H1 (cell line): ENCODE results near the gene MRPL1. TPM values are rescaled to one million over a fixed set of nuclear protein-coding genes. Genes with fewer than 3 reads are reported as not detected.

Experiments used
- CTCF ChIA-PET: fragments of 300-600 bp; sonication (Branson Sonifier 250); formaldehyde crosslinking; loops from one replicate; lab custom pipeline; 2021; ENCODE audit not compliant: partially characterized antibody; lab: Charles Lee
- POLR2A ChIA-PET: fragments of 300-600 bp; sonication (Branson Sonifier 250); formaldehyde crosslinking; loops from one replicate; lab custom pipeline; 2021; ENCODE audit warnings: inconsistent platforms; ENCODE audit not compliant: partially characterized antibody; lab: Charles Lee
- DNase-seq, 2 experiments: peaks; one replicate each; pipeline versions ENCODE4 v3.0.0 to v3.0.0-alpha.2; 2010 to 2022; ENCODE audit warnings: low spot score in 2 of 2, low read depth in 1 of 2, mixed read lengths in 1 of 2
- FAIRE-seq: peaks from 2 replicates; lab custom pipeline; 2011; peaks lifted over from hg19 to GRCh38; lab: Jason Lieb, UNC
- H2AFZ ChIP-seq: 2 replicates; pipeline ENCODE4 v1.8.1; 2012; ENCODE audit warnings: low read length, inconsistent platforms
- H2AK5ac ChIP-seq: 2 replicates; pipeline ENCODE4 v1.6.1; 2013; ENCODE audit warnings: low read depth, low read length
- H2BK120ac ChIP-seq: replicated peaks from 2 replicates; pipeline ENCODE3; 2013; ENCODE audit warnings: low read depth, low read length, inconsistent platforms
- H2BK12ac ChIP-seq: 2 replicates; pipeline ENCODE4 v1.6.1; 2013; ENCODE audit warnings: low read depth, low read length
- H2BK15ac ChIP-seq: 2 replicates; pipeline ENCODE4 v1.6.1; 2013; ENCODE audit warnings: low read length
- H2BK20ac ChIP-seq: 2 replicates; pipeline ENCODE4 v1.6.1; 2013; ENCODE audit warnings: low read length
- H2BK5ac ChIP-seq: 2 replicates; pipeline ENCODE4 v1.6.1; 2013; ENCODE audit warnings: low read depth, low read length
- H3K14ac ChIP-seq: 2 replicates; pipeline ENCODE4 v1.6.1; 2013; ENCODE audit warnings: inconsistent platforms; ENCODE audit not compliant: insufficient read length
- H3K18ac ChIP-seq: 2 replicates; pipeline ENCODE4 v1.6.1; 2013; ENCODE audit warnings: low read length; ENCODE audit errors: extremely low read depth
- H3K23ac ChIP-seq: 2 replicates; pipeline ENCODE4 v1.6.1; 2013; ENCODE audit warnings: inconsistent platforms; ENCODE audit not compliant: insufficient read length
- H3K23me2 ChIP-seq: 2 replicates; pipeline ENCODE4 v1.6.1; 2013; ENCODE audit warnings: low read depth, low read length
- H3K27ac ChIP-seq: 2 replicates; pipeline ENCODE4 v1.6.1; 2011; ENCODE audit warnings: low read depth, low read length, inconsistent platforms
- H3K27me3 ChIP-seq, 4 experiments: replicated peaks in 1 of 4; 1 replicate in 1 of 4; 2 replicates in 3 of 4; pipeline versions ENCODE4 v1.6.1 to v1.8.1; 2011 to 2013; ENCODE audit warnings: low read length in 3 of 4, mild to moderate bottlenecking in 3 of 4, inconsistent platforms in 2 of 4, mixed read lengths in 2 of 4, moderate library complexity in 1 of 4; ENCODE audit not compliant: control insufficient read depth in 3 of 4, insufficient read depth in 3 of 4; ENCODE audit errors: extremely low read depth in 1 of 4
- H3K36me3 ChIP-seq, 4 experiments: 2 replicates each; pipeline versions ENCODE4 v1.6.1 to v1.8.1; 2011 to 2013; ENCODE audit warnings: mild to moderate bottlenecking in 4 of 4, low read length in 3 of 4, moderate library complexity in 2 of 4, control low read depth in 1 of 4, inconsistent platforms in 1 of 4; ENCODE audit not compliant: insufficient read depth in 4 of 4, control insufficient read depth in 2 of 4
- H3K4ac ChIP-seq: replicated peaks from 2 replicates; pipeline ENCODE3; 2013; ENCODE audit warnings: low read length, low read depth, mixed read lengths, inconsistent platforms; ENCODE audit not compliant: insufficient read length
- H3K4me1 ChIP-seq, 4 experiments: replicated peaks in 1 of 4; 1 replicate in 1 of 4; 2 replicates in 3 of 4; pipeline versions ENCODE4 v1.6.1 to v1.8.1; 2011 to 2013; ENCODE audit warnings: low read length in 3 of 4, inconsistent platforms in 2 of 4, mixed read lengths in 1 of 4; ENCODE audit not compliant: insufficient read depth in 4 of 4, control insufficient read depth in 3 of 4
- H3K4me2 ChIP-seq, 2 experiments: 2 replicates each; pipeline versions ENCODE4 v1.6.1 to v1.8.1; 2011 to 2013; ENCODE audit warnings: low read depth in 2 of 2, low read length in 2 of 2, control low read depth in 1 of 2, inconsistent platforms in 1 of 2, mild to moderate bottlenecking in 1 of 2; ENCODE audit not compliant: insufficient read depth in 1 of 2
- H3K4me3 ChIP-seq, 4 experiments: fragments of 200-600, 300-600 bp in 1 of 4; sonication (generic), shearing (Covaris generic), sonication (Bioruptor Twin) in 1 of 4; 2 replicates each; pipeline versions ENCODE4 v1.5.1 to v1.8.1; 2011 to 2016; ENCODE audit warnings: low read length in 4 of 4, low read depth in 3 of 4, control low read depth in 2 of 4, inconsistent platforms in 2 of 4, mild to moderate bottlenecking in 2 of 4, mixed read lengths in 1 of 4, moderate library complexity in 1 of 4; ENCODE audit not compliant: insufficient read depth in 2 of 4; ENCODE audit errors: extremely low read depth in 1 of 4
- H3K56ac ChIP-seq: replicated peaks from 2 replicates; pipeline ENCODE3; 2013; ENCODE audit warnings: low read depth, mild to moderate bottlenecking, mixed read lengths, low read length, inconsistent platforms; ENCODE audit not compliant: insufficient read length
- H3K79me1 ChIP-seq: 2 replicates; pipeline ENCODE4 v1.6.1; 2013; ENCODE audit warnings: low read depth, low read length, control low read depth
- H3K79me2 ChIP-seq, 2 experiments: 2 replicates each; pipeline versions ENCODE4 v1.6.1 to v1.8.1; 2012 to 2013; ENCODE audit warnings: low read length in 2 of 2, mild to moderate bottlenecking in 2 of 2, inconsistent platforms in 1 of 2; ENCODE audit not compliant: insufficient read depth in 2 of 2, control insufficient read depth in 1 of 2
- H3K9ac ChIP-seq, 4 experiments: replicated peaks in 1 of 4; 1 replicate in 1 of 4; 2 replicates in 3 of 4; pipeline versions ENCODE4 v1.6.1 to v1.8.1; 2011 to 2013; ENCODE audit warnings: low read depth in 3 of 4, low read length in 3 of 4, control low read depth in 2 of 4, mild to moderate bottlenecking in 2 of 4, moderate library complexity in 2 of 4, inconsistent platforms in 1 of 4; ENCODE audit errors: extremely low read depth in 1 of 4
- H3K9me3 ChIP-seq, 2 experiments: 2 replicates each; pipeline versions ENCODE4 v1.6.1 to v1.8.1; 2012 to 2013; ENCODE audit warnings: mild to moderate bottlenecking in 2 of 2, moderate library complexity in 2 of 2, control low read depth in 1 of 2, inconsistent platforms in 1 of 2, low read depth in 1 of 2, low read length in 1 of 2, mixed read lengths in 1 of 2; ENCODE audit not compliant: insufficient read depth in 2 of 2
- H4K20me1 ChIP-seq, 2 experiments: replicated peaks in 1 of 2; 2 replicates each; pipeline versions ENCODE3 to v1.8.1; 2011 to 2013; ENCODE audit warnings: inconsistent platforms in 2 of 2, low read length in 2 of 2, mild to moderate bottlenecking in 1 of 2; ENCODE audit not compliant: insufficient read depth in 2 of 2, control insufficient read depth in 1 of 2
- H4K5ac ChIP-seq: 2 replicates; pipeline ENCODE4 v1.6.1; 2013; ENCODE audit warnings: low read length, low read depth, mixed read lengths, inconsistent platforms; ENCODE audit not compliant: insufficient read length
- H4K8ac ChIP-seq: 2 replicates; pipeline ENCODE4 v1.8.0; 2013; ENCODE audit warnings: mild to moderate bottlenecking, moderate library complexity, low read length, inconsistent platforms; ENCODE audit not compliant: insufficient read depth; ENCODE audit errors: extremely low read depth
- H4K91ac ChIP-seq: replicated peaks from 2 replicates; pipeline ENCODE3; 2013; ENCODE audit warnings: low read length, mixed read lengths, inconsistent platforms; ENCODE audit not compliant: insufficient read length
- CBX8 ChIP-seq: fragments of 300-800, 300-1000 bp; sonication (generic); IDR thresholded peaks from 2 replicates; pipeline ENCODE4 v1.7.1; 2016; ENCODE audit warnings: low read depth, low read length, borderline replicate concordance
- EGR1 ChIP-seq: IDR thresholded peaks from 2 replicates; pipeline ENCODE4 v1.6.1; 2011; ENCODE audit warnings: low read depth, low read length, borderline replicate concordance
- EP300 ChIP-seq, 2 experiments: IDR thresholded peaks; 1 replicate in 1 of 2; 2 replicates in 1 of 2; pipeline ENCODE4 v1.6.1; 2011 to 2012; ENCODE audit warnings: low read depth in 2 of 2, low read length in 2 of 2, mild to moderate bottlenecking in 2 of 2, borderline replicate concordance in 1 of 2, inconsistent platforms in 1 of 2, moderate library complexity in 1 of 2
- HDAC2 ChIP-seq, 2 experiments: fragments of 300-600 bp in 1 of 2; sonication (generic) in 1 of 2; IDR thresholded peaks; 2 replicates each; pipeline ENCODE4 v1.6.1; 2011 to 2012; ENCODE audit warnings: low read depth in 2 of 2, low read length in 2 of 2, mild to moderate bottlenecking in 2 of 2, moderate library complexity in 2 of 2, borderline replicate concordance in 1 of 2, inconsistent platforms in 1 of 2
- JUND ChIP-seq: IDR thresholded peaks from 2 replicates; pipeline ENCODE4 v1.6.1; 2011; ENCODE audit warnings: mild to moderate bottlenecking, improper control_type of control experiment, low read length
- KDM1A ChIP-seq: fragments of 200-600, 300-600 bp; sonication (generic); IDR thresholded peaks from 2 replicates; pipeline ENCODE4 v1.7.1; 2016; ENCODE audit warnings: mild to moderate bottlenecking, low read length, borderline replicate concordance
- KDM4A ChIP-seq: IDR thresholded peaks from one replicate; pipeline ENCODE4 v1.7.1; 2012; ENCODE audit warnings: low read depth, mild to moderate bottlenecking, moderate library complexity, low read length, inconsistent platforms; ENCODE audit not compliant: severe bottlenecking
- RXRA ChIP-seq: IDR thresholded peaks from 2 replicates; pipeline ENCODE4 v1.6.1; 2011; ENCODE audit warnings: low read depth, mild to moderate bottlenecking, low read length, moderate library complexity; ENCODE audit not compliant: insufficient read depth
- SAP30 ChIP-seq: fragments of 300-600 bp; sonication (generic); IDR thresholded peaks from 2 replicates; pipeline ENCODE4 v1.7.1; 2012; ENCODE audit warnings: low read length, moderate library complexity, mild to moderate bottlenecking, inconsistent platforms; ENCODE audit not compliant: insufficient read depth, insufficient replicate concordance
- SIRT6 ChIP-seq: IDR thresholded peaks from one replicate; pipeline ENCODE4 v1.7.1; 2012; ENCODE audit warnings: low read length, inconsistent platforms
- SP2 ChIP-seq: IDR thresholded peaks from 2 replicates; pipeline ENCODE4 v1.6.1; 2012; ENCODE audit warnings: mild to moderate bottlenecking, low read length, inconsistent platforms
- TAF1 ChIP-seq: IDR thresholded peaks from 2 replicates; pipeline ENCODE4 v1.6.1; 2011; ENCODE audit warnings: mild to moderate bottlenecking, low read depth, low read length
- TAF7 ChIP-seq: optimal IDR thresholded peaks from 2 replicates; pipeline ENCODE3; 2011; ENCODE audit warnings: low read depth, mild to moderate bottlenecking, inconsistent platforms, low read length, moderate library complexity, borderline replicate concordance
- ZNF274 ChIP-seq: IDR thresholded peaks from 2 replicates; pipeline ENCODE4 v1.7.0; 2012; ENCODE audit warnings: low read length, borderline replicate concordance; ENCODE audit errors: extremely low read depth
- WGBS, 2 experiments: shearing (Covaris generic) in 1 of 2; methylation state at CpG; one replicate each; pipeline versions ENCODE4 v1.1.6 to v1.1.7; 2013 to 2015; ENCODE audit warnings: low lambda C conversion rate in 2 of 2, mixed read lengths in 2 of 2, inconsistent platforms in 1 of 2, low coverage in 1 of 2, missing lambda C conversion rate in 1 of 2; ENCODE audit not compliant: insufficient replicate concordance in 2 of 2, insufficient coverage in 1 of 2, insufficient read length in 1 of 2; ENCODE audit errors: extremely low coverage in 1 of 2, missing lambda C conversion rate in 1 of 2; 5-methylcytosine and 5-hydroxymethylcytosine counted together
- polyA plus RNA-seq, 7 experiments: library from polyadenylated mRNA; depleted of rRNA in 3 of 7; stranded (reverse) in 5 of 7; unstranded in 2 of 7; fragments of >200 nt in 5 of 7; fragments of 200-250 nt in 2 of 7; gene quantifications; 1 replicate in 5 of 7; 2 replicates in 1 of 7; 4 replicates in 1 of 7; pipeline versions ENCODE4 v1.2.1 to v1.2.3, GENCODE V29; 2011 to 2013; ENCODE audit warnings: missing spikeins in 2 of 7, mixed read lengths in 2 of 7
- total RNA-seq: library from RNA; stranded (reverse); fragmentation: NEBNext Ultra II Directional; extraction: Animal tissue kit (Norgen Biotek cat#: 25700); gene quantifications from 2 replicates; pipeline ENCODE4 v1.2.1, GENCODE V29; 2021

MRPL1 gene
- total and polyA plus RNA-seq, 2 of the 8 experiments (the other 6 are each of a cell fraction or from before 2014, with no cell fraction given) = 9.6 to 37.0 TPM

- H4K8ac ChIP-seq = no peak overlapping the region
- no peak overlapping the region for H2BK120ac ChIP-seq
- no peak overlapping the region for H2BK15ac ChIP-seq
- no peaks in the 10 kb centered on the region for H3K4me1 ChIP-seq
- no peak overlapping the region for H3K4me3 ChIP-seq
- H3K79me2 ChIP-seq = no peaks in the 10 kb centered on the region
- no peak overlapping the region for H3K4ac ChIP-seq
- no peak for FAIRE-seq
- no peak overlapping the region for H4K91ac ChIP-seq
- no peak overlapping the region for H2BK20ac ChIP-seq
- H3K27me3 ChIP-seq = no peaks in the 10 kb centered on the region
- H2BK5ac ChIP-seq = no peak overlapping the region
- POLR2A ChIA-PET = no interaction called here
- no peak overlapping the region for H3K27ac ChIP-seq
- no peaks in the 10 kb centered on the region; the same call in 1 of the 2 replicates for H3K23me2 ChIP-seq
- no peaks in the 10 kb centered on the region for H3K79me1 ChIP-seq
- no peak for TF ChIP-seq SIRT6
- TF ChIP-seq RXRA = no peak
- TF ChIP-seq EP300 (IDR thresholded peaks at IDR 0.05; ENCODE audit: borderline replicate concordance in 1 of 2, low read depth in 2 of 2, low read length in 2 of 2) = no peak
- no peak for TF ChIP-seq KDM1A
- no peak for TF ChIP-seq TAF1
- TF ChIP-seq CBX8 = no peak
- no peak for TF ChIP-seq HDAC2 (IDR thresholded peaks at IDR 0.05; ENCODE audit: borderline replicate concordance in 1 of 2, low read depth in 2 of 2, low read length in 2 of 2)
- no peak for TF ChIP-seq SAP30
- no peak for TF ChIP-seq EGR1
- TF ChIP-seq JUND = no peak
- TF ChIP-seq ZNF274 = no peak
- no peak for TF ChIP-seq TAF7
- no peak for TF ChIP-seq KDM4A
- TF ChIP-seq SP2 = no peak
- TF ChIP-seq, all 59 proteins: peak for 0
- Histone ChIP-seq H3K9me3 (no peaks in the 10 kb centered on the region), H4K20me1 (no peaks in the 10 kb centered on the region), H4K5ac (no peak overlapping the region), H3K56ac (no peak overlapping the region), H3K18ac (no peak overlapping the region), H3K9ac (no peak overlapping the region), H2BK12ac (no peak overlapping the region), H3K4me2 (no peak overlapping the region), H3K23ac (no peak overlapping the region), H3K14ac (no peak overlapping the region), H2AFZ (no peak overlapping the region), H2AK5ac (no peak overlapping the region), H3K36me3 (no peaks in the 10 kb centered on the region)
- CTCF ChIA-PET = interaction anchor here (0.7 kb wide), 1 partner anchor 412 kb away, joined by 3 read pairs; no protein-coding TSS in a partner anchor
- 92% methylated on average over 1 of the region's 1 CpG; no CpG with 5 or more reads in 1 of the 2 experiments for WGBS, 2 experiments
- DNase-seq = no peak
Measured at GRCh38 chr4:77856152-77856551, 6.5 kb upstream of the MRPL1 start.
